ENCODE results near the gene CGNL1.

Gene CGNL1

DNA sequence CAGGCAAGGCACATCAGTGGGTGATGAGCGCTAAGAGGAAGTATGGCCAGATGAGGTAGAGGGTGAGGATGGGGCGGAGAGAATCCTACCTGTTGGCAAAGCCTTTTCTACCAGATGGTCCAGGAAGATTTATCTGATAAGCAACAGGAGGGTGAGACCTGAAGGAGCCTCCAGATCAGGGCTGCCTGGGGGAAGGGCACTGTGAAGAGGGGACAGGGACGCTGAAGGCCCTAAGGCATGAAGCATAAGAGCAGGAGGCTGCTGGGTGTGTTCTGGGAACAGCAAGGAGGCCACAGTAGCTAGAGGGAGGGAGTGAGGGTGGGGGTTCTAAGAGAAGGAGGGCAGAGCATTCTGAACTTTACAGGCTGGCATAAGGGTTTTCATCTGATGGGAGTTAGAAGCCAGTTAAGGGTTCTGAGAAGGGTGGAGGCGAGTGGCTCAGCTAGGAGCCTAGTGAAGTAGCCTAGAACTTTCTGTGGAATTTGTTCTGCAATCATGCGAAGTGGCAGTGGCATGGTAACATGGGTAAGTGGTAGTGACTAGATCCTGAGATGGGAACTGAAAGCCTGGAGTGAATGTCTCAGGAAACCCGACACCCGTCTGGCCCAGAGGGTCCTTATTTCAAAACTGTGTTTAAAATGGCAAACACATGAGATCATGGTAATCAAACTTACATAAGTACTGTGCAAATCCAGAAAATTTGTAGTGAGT, 29.9 kb downstream of the CGNL1 start:
- DNase-seq (ENCODE audit: low read depth), result peak; percentile 15
- no peak overlapping the region for H3K4me3 ChIP-seq (ENCODE audit: control insufficient read depth, low read depth, low read length)
- TF ChIP-seq, protein P1, sequence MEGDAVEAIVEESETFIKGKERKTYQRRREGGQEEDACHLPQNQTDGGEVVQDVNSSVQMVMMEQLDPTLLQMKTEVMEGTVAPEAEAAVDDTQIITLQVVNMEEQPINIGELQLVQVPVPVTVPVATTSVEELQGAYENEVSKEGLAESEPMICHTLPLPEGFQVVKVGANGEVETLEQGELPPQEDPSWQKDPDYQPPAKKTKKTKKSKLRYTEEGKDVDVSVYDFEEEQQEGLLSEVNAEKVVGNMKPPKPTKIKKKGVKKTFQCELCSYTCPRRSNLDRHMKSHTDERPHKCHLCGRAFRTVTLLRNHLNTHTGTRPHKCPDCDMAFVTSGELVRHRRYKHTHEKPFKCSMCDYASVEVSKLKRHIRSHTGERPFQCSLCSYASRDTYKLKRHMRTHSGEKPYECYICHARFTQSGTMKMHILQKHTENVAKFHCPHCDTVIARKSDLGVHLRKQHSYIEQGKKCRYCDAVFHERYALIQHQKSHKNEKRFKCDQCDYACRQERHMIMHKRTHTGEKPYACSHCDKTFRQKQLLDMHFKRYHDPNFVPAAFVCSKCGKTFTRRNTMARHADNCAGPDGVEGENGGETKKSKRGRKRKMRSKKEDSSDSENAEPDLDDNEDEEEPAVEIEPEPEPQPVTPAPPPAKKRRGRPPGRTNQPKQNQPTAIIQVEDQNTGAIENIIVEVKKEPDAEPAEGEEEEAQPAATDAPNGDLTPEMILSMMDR (conservative IDR thresholded peaks at IDR 0.05; ENCODE audit: control insufficient read depth, insufficient read depth, low read depth, low read length), result no peak

DNA sequence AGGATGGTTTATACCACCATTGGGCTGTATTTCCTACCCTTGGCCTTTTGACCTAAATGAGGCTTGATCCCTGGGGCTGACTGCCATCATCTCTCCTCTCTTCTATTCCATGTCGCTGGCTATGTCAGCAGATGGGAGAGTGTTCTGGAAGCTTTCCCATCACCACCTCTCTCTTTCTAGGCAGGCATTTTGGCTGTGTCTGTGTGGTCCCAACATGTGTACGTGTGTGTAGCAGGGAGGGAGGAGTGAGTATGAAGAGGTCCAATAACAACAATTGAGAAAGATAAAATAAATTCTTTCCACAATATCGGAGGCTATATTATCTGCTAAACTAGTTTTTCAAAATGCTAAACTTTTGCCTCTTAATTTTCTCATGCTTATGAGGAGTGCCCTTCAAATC, 34.1 kb downstream of the CGNL1 start:
- no peak overlapping the region for H3K4me3 ChIP-seq (ENCODE audit: control insufficient read depth, low read depth, low read length)
- TF ChIP-seq, protein P1 (conservative IDR thresholded peaks at IDR 0.05; ENCODE audit: control insufficient read depth, insufficient read depth, low read depth, low read length), result no peak
- DNase-seq (ENCODE audit: low read depth), result no peak

DNA sequence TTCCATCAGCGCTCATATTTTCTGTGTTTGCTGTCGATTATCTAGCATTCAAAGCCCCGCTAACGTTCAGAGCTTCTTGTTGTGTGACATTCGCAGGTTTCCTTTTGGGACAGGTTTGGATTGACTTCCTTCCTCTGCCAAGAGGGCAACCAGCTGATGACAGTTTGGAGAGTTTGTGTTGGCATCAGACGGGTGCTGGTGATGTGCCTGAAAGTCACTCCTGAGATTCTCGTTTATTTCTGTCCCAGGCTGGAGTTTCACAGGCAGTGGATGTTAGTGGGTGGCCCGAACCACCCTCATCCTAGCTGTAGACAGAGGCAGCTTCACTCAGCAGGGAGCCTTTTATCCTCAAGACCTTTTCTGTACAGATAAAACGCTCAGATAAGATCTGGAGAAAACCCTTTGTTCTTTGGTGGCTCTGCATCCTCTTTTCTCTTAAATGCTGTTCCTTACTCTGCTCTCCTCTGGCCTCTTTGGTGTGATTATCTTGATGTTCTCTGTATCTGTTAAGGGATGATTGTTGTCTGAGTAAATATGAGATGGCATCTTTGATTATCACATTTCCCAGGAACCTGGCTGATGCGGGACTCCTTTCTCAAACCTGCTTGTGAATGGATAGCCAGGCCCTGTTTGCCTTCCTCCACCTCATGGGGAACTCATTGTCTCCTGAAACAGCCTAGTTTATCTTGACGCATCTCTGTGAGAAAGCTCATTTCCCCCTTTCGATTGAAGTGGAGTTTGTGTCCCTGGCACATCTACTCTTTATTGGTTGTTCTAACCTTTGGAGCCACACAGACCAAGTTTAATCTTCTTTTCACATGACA, 35.9 kb downstream of the CGNL1 start:
- DNase-seq (ENCODE audit: low read depth), result no peak
- no peak overlapping the region for H3K4me3 ChIP-seq (ENCODE audit: control insufficient read depth, low read depth, low read length)
- TF ChIP-seq, protein P1 (conservative IDR thresholded peaks at IDR 0.05; ENCODE audit: control insufficient read depth, insufficient read depth, low read depth, low read length), result no peak

DNA sequence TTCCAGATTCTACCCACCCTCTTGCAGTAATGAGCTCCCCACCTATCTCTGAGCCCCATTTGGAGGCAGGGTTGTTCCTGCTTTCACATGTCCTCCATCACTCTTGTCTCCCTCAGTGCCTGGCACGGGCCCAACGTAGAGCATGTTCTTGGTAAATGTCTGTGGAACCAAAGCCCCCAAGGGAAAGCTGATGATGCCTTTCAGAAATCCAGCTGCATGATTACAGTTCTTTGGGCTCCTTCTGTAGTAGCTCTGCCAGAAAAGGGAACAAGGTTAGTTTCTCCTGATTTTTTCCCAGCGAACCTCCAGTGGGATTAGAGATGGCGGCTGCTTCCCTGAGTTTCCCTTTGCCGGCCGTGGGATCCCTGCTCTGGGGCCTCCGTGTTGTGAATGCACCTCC, 39.3 kb downstream of the CGNL1 start:
- TF ChIP-seq, protein P1 (conservative IDR thresholded peaks at IDR 0.05; ENCODE audit: control insufficient read depth, insufficient read depth, low read depth, low read length), result no peak
- H3K4me3 ChIP-seq (ENCODE audit: control insufficient read depth, low read depth, low read length), result no peak overlapping the region
- peak; percentile 6 for DNase-seq (ENCODE audit: low read depth)

DNA sequence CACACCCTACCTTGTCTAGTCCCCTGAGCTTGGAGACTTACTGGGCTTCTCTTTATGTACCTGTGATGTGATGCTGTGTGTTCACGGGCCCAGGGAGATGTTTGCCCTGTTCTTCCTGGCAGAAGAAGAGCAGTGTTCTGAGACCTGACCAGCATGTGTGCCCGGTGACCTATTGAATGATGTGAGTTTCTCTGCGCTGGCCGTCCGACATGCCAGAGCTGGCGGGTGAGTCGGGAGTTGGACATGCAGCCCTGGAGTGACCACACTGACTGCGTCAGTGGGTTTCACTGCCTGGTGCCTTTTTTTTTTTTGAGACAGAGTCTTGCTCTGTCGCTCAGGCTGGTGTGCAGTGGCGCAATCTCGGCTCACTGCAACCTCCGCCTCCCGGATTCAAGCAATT, 42.3 kb downstream of the CGNL1 start:
- TF ChIP-seq, protein P1 (conservative IDR thresholded peaks at IDR 0.05; ENCODE audit: control insufficient read depth, insufficient read depth, low read depth, low read length), result no peak
- no peak for DNase-seq (ENCODE audit: low read depth)
- H3K4me3 ChIP-seq (ENCODE audit: control insufficient read depth, low read depth, low read length), result no peak overlapping the region

DNA sequence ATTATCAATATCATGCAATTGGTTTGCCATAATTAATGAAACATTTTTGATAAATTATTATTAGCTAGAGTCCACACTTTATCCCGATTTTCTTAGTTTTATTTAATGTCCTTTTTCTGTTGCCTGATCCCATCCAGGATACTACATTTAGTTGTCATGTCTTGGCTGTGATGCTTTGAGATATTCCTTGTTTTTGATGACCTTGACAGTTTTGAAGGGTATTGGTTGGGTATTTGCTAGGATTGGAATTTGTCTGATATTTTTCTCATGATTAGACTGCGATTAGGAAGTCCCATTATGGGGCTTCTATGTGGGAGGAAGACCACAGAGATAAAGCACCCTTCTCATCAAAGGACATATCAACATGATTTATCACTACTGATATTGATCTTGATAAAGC, 43.0 kb downstream of the CGNL1 start:
- DNase-seq (ENCODE audit: low read depth), result no peak
- TF ChIP-seq, protein P1 (conservative IDR thresholded peaks at IDR 0.05; ENCODE audit: control insufficient read depth, insufficient read depth, low read depth, low read length), result no peak
- no peak overlapping the region for H3K4me3 ChIP-seq (ENCODE audit: control insufficient read depth, low read depth, low read length)
